B cell (primary cell): ENCODE results near the gene TRIM25. TPM values are rescaled to one million over a fixed set of nuclear protein-coding genes. Genes with fewer than 3 reads are reported as not detected.

ENCODE experiments used
- ATAC-seq: fragments of 200-7000 bp; cut with Tn5 transposase; one replicate; pipeline ENCODE4 v1.10.0; 2021; ENCODE audit warnings: low read depth, mild to moderate bottlenecking, moderate number of reproducible peaks, moderate library complexity
- CTCF ChIA-PET: fragments of 350-600 bp; sonication (Branson Sonifier 250); formaldehyde crosslinking; loops from one replicate; lab custom pipeline; 2021; ENCODE audit warnings: antibody characterized with exemption, inconsistent platforms; lab: Charles Lee
- POLR2A ChIA-PET: fragments of 350-600 bp; sonication (Branson Sonifier 250); formaldehyde crosslinking; loops from one replicate; lab custom pipeline; 2021; ENCODE audit warnings: antibody characterized with exemption; lab: Charles Lee
- DNase-seq: peaks from one replicate; pipeline ENCODE4 v3.0.0; 2013
- H2AFZ ChIP-seq: 2 replicates; pipeline ENCODE4 v1.6.1; 2012; ENCODE audit warnings: mild to moderate bottlenecking, low read depth, low read length; ENCODE audit not compliant: insufficient read depth, poor library complexity, severe bottlenecking
- H3K27ac ChIP-seq, 2 donors: 1 replicate in 1 of 2; 2 replicates in 1 of 2; pipeline ENCODE4 v1.5.1; 2012 to 2013; ENCODE audit warnings: low read length in 2 of 2, mild to moderate bottlenecking in 2 of 2, moderate library complexity in 1 of 2
- H3K27me3 ChIP-seq, 4 experiments: fragments of 200-600 bp in 1 of 4; sonication (generic) in 1 of 4; replicated peaks in 1 of 4; 1 replicate in 2 of 4; 2 replicates in 2 of 4; pipeline versions ENCODE4 v1.6.1 to v1.7.0; 2013 to 2016; ENCODE audit warnings: low read length in 3 of 4, mild to moderate bottlenecking in 2 of 4, mixed read lengths in 1 of 4, moderate library complexity in 1 of 4; ENCODE audit not compliant: insufficient read depth in 4 of 4, control insufficient read depth in 3 of 4; ENCODE audit errors: control extremely low read depth in 1 of 4
- H3K36me3 ChIP-seq, 2 experiments: replicated peaks in 1 of 2; 1 replicate in 1 of 2; 2 replicates in 1 of 2; pipeline versions ENCODE4 v1.6.1 to v1.7.1; 2013; ENCODE audit warnings: low read length in 1 of 2; ENCODE audit not compliant: insufficient read depth in 2 of 2, control insufficient read depth in 1 of 2; ENCODE audit errors: control extremely low read depth in 1 of 2, extremely low read depth in 1 of 2
- H3K4me1 ChIP-seq, 2 donors: fragments of 200-600 bp in 1 of 2; sonication (generic) in 1 of 2; 1 replicate in 1 of 2; 2 replicates in 1 of 2; pipeline versions ENCODE4 v1.5.1 to v1.6.1; 2013 to 2017; ENCODE audit warnings: low read length in 2 of 2; ENCODE audit not compliant: control insufficient read depth in 2 of 2, insufficient read depth in 2 of 2
- H3K4me2 ChIP-seq: replicated peaks from 2 replicates; pipeline ENCODE3; 2012; ENCODE audit warnings: mild to moderate bottlenecking, low read depth, low read length; ENCODE audit not compliant: poor library complexity, severe bottlenecking
- H3K4me3 ChIP-seq, 5 experiments: fragments of 200-600 bp in 1 of 5; sonication (generic) in 1 of 5; 1 replicate in 3 of 5; 2 replicates in 2 of 5; pipeline versions ENCODE4 v1.5.1 to v1.7.0; 2011 to 2016; ENCODE audit warnings: low read length in 4 of 5, mild to moderate bottlenecking in 4 of 5, low read depth in 2 of 5, control low read depth in 1 of 5, moderate library complexity in 1 of 5; ENCODE audit not compliant: insufficient read depth in 1 of 5; ENCODE audit errors: control extremely low read depth in 1 of 5, extremely low read depth in 1 of 5
- H3K79me2 ChIP-seq: fragments of 200-600 bp; sonication (generic); one replicate; pipeline ENCODE4 v1.6.0; 2016; ENCODE audit warnings: low read length; ENCODE audit not compliant: control insufficient read depth, insufficient read depth
- H3K9ac ChIP-seq: fragments of 200-600 bp; sonication (generic); 2 replicates; pipeline ENCODE4 v1.6.1; 2017; ENCODE audit warnings: mild to moderate bottlenecking, low read length, moderate library complexity
- H3K9me3 ChIP-seq, 3 donors: one replicate each; pipeline versions ENCODE4 v1.6.1 to v1.7.1; 2013; ENCODE audit warnings: low read length in 2 of 3; ENCODE audit not compliant: control insufficient read depth in 2 of 3, insufficient read depth in 1 of 3; ENCODE audit errors: control extremely low read depth in 1 of 3
- H4K20me1 ChIP-seq: 2 replicates; pipeline ENCODE4 v1.6.0; 2012; ENCODE audit warnings: mild to moderate bottlenecking, low read length; ENCODE audit not compliant: insufficient read depth, control insufficient read depth, poor library complexity, severe bottlenecking
- H3K27ac Mint-ChIP-seq: one replicate; pipeline ENCODE4 v1.8.0; 2021; ENCODE audit warnings: mixed read lengths
- H3K27me3 Mint-ChIP-seq: one replicate; pipeline ENCODE4 v1.8.0; 2021; ENCODE audit warnings: mixed read lengths
- H3K4me1 Mint-ChIP-seq: one replicate; pipeline ENCODE4 v1.8.0; 2021; ENCODE audit warnings: mixed read lengths
- H3K4me3 Mint-ChIP-seq: one replicate; pipeline ENCODE4 v1.8.0; 2021; ENCODE audit warnings: mixed read lengths
- H3K9me3 Mint-ChIP-seq: one replicate; pipeline ENCODE4 v1.8.0; 2022; ENCODE audit warnings: mixed read lengths; ENCODE audit not compliant: insufficient read depth
- CTCF ChIP-seq: fragments of 200-600 bp; IDR thresholded peaks from one replicate; pipeline ENCODE4 v1.8.0; 2022; ENCODE audit warnings: antibody characterized with exemption, mild to moderate bottlenecking
- EZH2 ChIP-seq: IDR thresholded peaks from 2 replicates; pipeline ENCODE4 v1.6.1; 2012; ENCODE audit warnings: borderline replicate concordance, low read depth, mild to moderate bottlenecking, moderate library complexity, low read length; ENCODE audit not compliant: insufficient read depth, poor library complexity, severe bottlenecking
- WGBS: methylation state at CpG from one replicate; pipeline ENCODE4 v1.1.5; 2013; ENCODE audit warnings: missing lambda C conversion rate; ENCODE audit not compliant: insufficient coverage; 5-methylcytosine and 5-hydroxymethylcytosine counted together
- intact Hi-C: fragments of 100-400 bp; cut with micrococcal nuclease; formaldehyde crosslinking; loops from one replicate; pipeline ENCODE4 v1.10.0; 2022
- polyA plus RNA-seq: library from polyadenylated mRNA; depleted of rRNA; stranded (reverse); fragments of >200 nt; gene quantifications from 2 replicates; pipeline ENCODE4 v1.2.3, GENCODE V29; 2012
- total RNA-seq, 2 donors: library from RNA; stranded (reverse); fragments of 120-200 nt in 1 of 2; gene quantifications; 1 replicate in 1 of 2; 2 replicates in 1 of 2; pipeline versions ENCODE4 v1.2.3 to v1.2.4, GENCODE V29; 2013 to 2022

The TRIM25 gene
- total and polyA plus RNA-seq, 2 donors (not counting 1 experiment from before 2014, with no cell fraction given): 38.5 to 92.4 TPM

GRCh38 chr17:56945938-56946505, 32.2 kb upstream of the TRIM25 start:
- no peaks in the 10 kb centered on the region for H3K4me1 Mint-ChIP-seq
- H3K79me2 ChIP-seq: no peaks in the 10 kb centered on the region
- no peak overlapping the region for H3K27ac ChIP-seq
- no peaks in the 10 kb centered on the region for H3K27me3 ChIP-seq
- intact Hi-C loops: no loop called here
- CTCF ChIA-PET: interaction anchor here (1.2 to 1.5 kb wide), 4 partner anchors 8 to 126 kb away, joined by 3 to 5 read pairs (median 4); no protein-coding TSS in a partner anchor
- H3K9ac ChIP-seq: no peak overlapping the region
- no peaks in the 10 kb centered on the region for H3K9me3 ChIP-seq
- ATAC-seq (no peak), DNase-seq (no peak)
- H3K4me3 ChIP-seq: no peak overlapping the region
- WGBS: 100% methylated on average over 1 of the region's 3 CpGs
- no peak overlapping the region for H3K4me2 ChIP-seq
- H3K4me3 Mint-ChIP-seq: no peak overlapping the region
- POLR2A ChIA-PET: no interaction called here
- H3K4me1 ChIP-seq: no peaks in the 10 kb centered on the region
- H4K20me1 ChIP-seq: no peaks in the 10 kb centered on the region
- H3K9me3 Mint-ChIP-seq: no peaks in the 10 kb centered on the region
- H3K36me3 ChIP-seq: peaks cover 2 to 54% of the 10 kb centered on the region in 2 experiments
- H3K27ac Mint-ChIP-seq: no peak overlapping the region
- no peaks in the 10 kb centered on the region for H3K27me3 Mint-ChIP-seq
- no peak overlapping the region for H2AFZ ChIP-seq
- TF ChIP-seq CTCF: no peak
- no peak for TF ChIP-seq EZH2

GRCh38 chr17:56943505-56944125, 29.8 kb upstream of the TRIM25 start:
- DNase-seq (no peak), ATAC-seq (no peak)
- ChIA-PET POLR2A (no interaction called here), CTCF (interaction anchor here (0.9 to 5.8 kb wide), 4 partner anchors 14 to 125 kb away, joined by 3 to 151 read pairs (median 4); no protein-coding TSS in a partner anchor)
- Histone ChIP-seq H4K20me1 (no peaks in the 10 kb centered on the region), H2AFZ (no peak overlapping the region), H3K4me1 (peaks cover 0 to 3% of the 10 kb centered on the region in 2 donors), H3K27ac (no peak overlapping the region), H3K4me3 (no peak overlapping the region), H3K9me3 (no peaks in the 10 kb centered on the region), H3K79me2 (no peaks in the 10 kb centered on the region), H3K27me3 (no peaks in the 10 kb centered on the region), H3K36me3 (peaks cover 2 to 56% of the 10 kb centered on the region in 2 experiments), H3K4me2 (no peak overlapping the region), H3K9ac (no peak overlapping the region)
- Mint-ChIP-seq H3K9me3 (no peaks in the 10 kb centered on the region), H3K27me3 (no peaks in the 10 kb centered on the region), H3K27ac (no peak overlapping the region), H3K4me3 (no peak overlapping the region), H3K4me1 (peaks cover 4% of the 10 kb centered on the region)
- 98% methylated on average over 5 of the region's 10 CpGs for WGBS
- intact Hi-C loops: loop anchor here (5.0 kb wide), 1 partner anchor 351 kb away; the partner anchor contains the start of gene NOG
- TF ChIP-seq EZH2 (no peak), CTCF (no peak)
